Sigmoid colon (tissue), 3 donors: ENCODE results near the gene MYO1A.

Source experiments
- CTCF ChIP-seq, 4 experiments: fragments of 450-650 bp in 3 of 4; fragments of 200-600 bp in 1 of 4; IDR thresholded peaks; one replicate each; pipeline ENCODE4 v1.5.1; 2016 to 2019; ENCODE audit warnings: antibody characterized with exemption in 4 of 4, mild to moderate bottlenecking in 3 of 4, moderate library complexity in 2 of 4
- POLR2A ChIP-seq, 2 donors: fragments of 450-650 bp; IDR thresholded peaks; one replicate each; pipeline ENCODE4 v1.6.1; 2016; ENCODE audit warnings: antibody characterized with exemption in 2 of 2, mild to moderate bottlenecking in 2 of 2, moderate library complexity in 2 of 2

- TF ChIP-seq CTCF (IDR thresholded peaks at IDR 0.05) (no peak), POLR2A (IDR thresholded peaks at IDR 0.05) (no peak)
Observed at GRCh38 chr12:57049890-57050289, at the start of gene MYO1A.
